Endothelial cell of umbilical vein (primary cell): ENCODE data around the gene FAM3A.

Experiments used
- CTCF ChIP-seq, 2 donors: IDR thresholded peaks; 1 replicate in 1 of 2; 2 replicates in 1 of 2; pipeline ENCODE4 v1.5.1; 2011; ENCODE audit warnings: low read length in 2 of 2, mild to moderate bottlenecking in 2 of 2, moderate library complexity in 2 of 2, control low read depth in 1 of 2, inconsistent platforms in 1 of 2, low read depth in 1 of 2; ENCODE audit not compliant: insufficient read depth in 1 of 2; ENCODE audit errors: extremely low read depth in 1 of 2
- EZH2 ChIP-seq: IDR thresholded peaks from 2 replicates; pipeline ENCODE4 v1.6.1; 2012; ENCODE audit warnings: borderline replicate concordance, low read depth, mild to moderate bottlenecking, moderate library complexity, low read length, inconsistent platforms; ENCODE audit not compliant: severe bottlenecking
- FOS ChIP-seq: IDR thresholded peaks from 2 replicates; pipeline ENCODE4 v1.6.1; 2011; ENCODE audit warnings: mild to moderate bottlenecking, low read length, moderate library complexity, borderline replicate concordance; ENCODE audit not compliant: insufficient read depth
- POLR2A ChIP-seq: IDR thresholded peaks from 2 replicates; pipeline ENCODE4 v1.6.1; 2012; ENCODE audit warnings: low read depth, mild to moderate bottlenecking, control low read depth, low read length
- POLR2AphosphoS5 ChIP-seq: IDR thresholded peaks from 2 replicates; pipeline ENCODE4 v1.6.1; 2012; ENCODE audit warnings: low read depth, mild to moderate bottlenecking, control low read depth, low read length, moderate library complexity; ENCODE audit not compliant: insufficient read depth

DNA sequence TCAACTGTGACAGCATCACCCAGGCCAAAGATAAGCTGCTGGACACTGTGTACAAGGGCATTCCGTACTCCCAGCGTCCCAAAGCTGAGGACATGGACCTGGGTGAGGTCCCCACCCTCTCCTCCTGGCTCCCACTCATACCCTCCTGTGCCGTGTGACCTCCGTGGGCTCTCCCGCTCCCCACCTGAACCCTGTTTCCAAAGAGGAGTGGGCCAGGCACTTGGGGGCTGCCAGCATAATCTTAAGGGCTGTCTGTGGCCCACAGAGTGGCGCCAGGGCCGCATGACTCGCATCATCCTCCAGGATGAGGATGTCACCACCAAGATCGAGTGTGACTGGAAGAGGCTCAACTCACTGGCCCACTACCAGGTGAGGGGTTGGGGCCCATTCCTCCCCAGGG lies 46.9 kb downstream of the FAM3A start:
- TF ChIP-seq CTCF (IDR thresholded peaks at IDR 0.05; ENCODE audit: extremely low read depth in 1 of 2, insufficient read depth in 1 of 2, low read depth in 1 of 2, low read length in 2 of 2) (no peak), POLR2AphosphoS5 (no peak), EZH2 (no peak), FOS (no peak), POLR2A (no peak)
